ENCODE data around the gene KLK3. TPM values are rescaled to one million over a fixed set of nuclear protein-coding genes. Genes with fewer than 3 reads are reported as not detected.

The KLK3 gene
- total RNA-seq, 1 experiment from 2014 or later: not detected

- Mint-ChIP-seq H3K27me3 (ENCODE audit: insufficient read depth, unreplicated experiment) (peaks cover 25% of the 10 kb centered on the region), H3K9me3 (ENCODE audit: unreplicated experiment) (no peaks in the 10 kb centered on the region), H3K27ac (ENCODE audit: low read depth, unreplicated experiment) (no peak overlapping the region), H3K36me3 (ENCODE audit: insufficient read depth, unreplicated experiment) (peaks cover 4% of the 10 kb centered on the region), H3K4me1 (ENCODE audit: insufficient read depth, unreplicated experiment) (no peaks in the 10 kb centered on the region), H3K4me3 (ENCODE audit: unreplicated experiment) (no peak overlapping the region)
- DNase-seq (ENCODE audit: unreplicated experiment): no peak
- BruUV-seq (replicated peaks): no TSS peak
- ChIA-PET CTCF (interaction anchor here (0.6 kb wide), 1 partner anchor 17 kb away, joined by 3 read pairs; no protein-coding TSS in a partner anchor), POLR2A (no interaction called here)
- intact Hi-C loops (cut with micrococcal nuclease): no loop called here
- TF ChIP-seq CTCF (IDR thresholded peaks at IDR 0.05; ENCODE audit: unreplicated experiment): no peak
Measured at GRCh38 chr19:50875795-50876422, 21.2 kb downstream of the KLK3 start.

- Mint-ChIP-seq H3K27ac (ENCODE audit: low read depth, unreplicated experiment) (no peak overlapping the region), H3K4me3 (ENCODE audit: unreplicated experiment) (no peak overlapping the region), H3K4me1 (ENCODE audit: insufficient read depth, unreplicated experiment) (no peaks in the 10 kb centered on the region), H3K36me3 (ENCODE audit: insufficient read depth, unreplicated experiment) (peaks cover 4% of the 10 kb centered on the region), H3K9me3 (ENCODE audit: unreplicated experiment) (peaks cover 3% of the 10 kb centered on the region), H3K27me3 (ENCODE audit: insufficient read depth, unreplicated experiment) (peaks cover 25% of the 10 kb centered on the region)
- no peak for DNase-seq (ENCODE audit: unreplicated experiment)
- ChIA-PET CTCF (interaction anchor here (0.6 kb wide), 1 partner anchor 17 kb away, joined by 3 read pairs; no protein-coding TSS in a partner anchor), POLR2A (no interaction called here)
- no peak for TF ChIP-seq CTCF (IDR thresholded peaks at IDR 0.05; ENCODE audit: unreplicated experiment)
- no TSS peak for BruUV-seq (replicated peaks)
- intact Hi-C loops (cut with micrococcal nuclease): no loop called here
Measured at GRCh38 chr19:50876456-50876855, 21.7 kb downstream of the KLK3 start.

GRCh38 chr19:50877338-50877737 lies 22.6 kb downstream of the KLK3 start:
- H3K27me3 Mint-ChIP-seq (ENCODE audit: insufficient read depth, unreplicated experiment): peaks cover 29% of the 10 kb centered on the region

GRCh38 chr19:50878851-50879250 lies 24.1 kb downstream of the KLK3 start:
- Mint-ChIP-seq H3K4me1 (ENCODE audit: insufficient read depth, unreplicated experiment) (no peaks in the 10 kb centered on the region), H3K27me3 (ENCODE audit: insufficient read depth, unreplicated experiment) (peaks cover 38% of the 10 kb centered on the region)
- no peak for DNase-seq (ENCODE audit: unreplicated experiment)

More at GRCh38 chr19:50877338-50877737, 22.6 kb downstream of the KLK3 start:
- TF ChIP-seq CTCF (IDR thresholded peaks at IDR 0.05; ENCODE audit: unreplicated experiment): no peak
- intact Hi-C loops (cut with micrococcal nuclease): no loop called here
- Mint-ChIP-seq H3K36me3 (ENCODE audit: insufficient read depth, unreplicated experiment) (peaks cover 4% of the 10 kb centered on the region), H3K27ac (ENCODE audit: low read depth, unreplicated experiment) (no peak overlapping the region), H3K9me3 (ENCODE audit: unreplicated experiment) (peaks cover 9% of the 10 kb centered on the region), H3K4me3 (ENCODE audit: unreplicated experiment) (no peak overlapping the region), H3K4me1 (ENCODE audit: insufficient read depth, unreplicated experiment) (no peaks in the 10 kb centered on the region)
- ChIA-PET CTCF (no interaction called here), POLR2A (no interaction called here)
- no peak for DNase-seq (ENCODE audit: unreplicated experiment)
- BruUV-seq (replicated peaks): no TSS peak

More at GRCh38 chr19:50878851-50879250, 24.1 kb downstream of the KLK3 start:
- ChIA-PET CTCF (no interaction called here), POLR2A (no interaction called here)
- H3K9me3 Mint-ChIP-seq (ENCODE audit: unreplicated experiment): peaks cover 9% of the 10 kb centered on the region
- no peak overlapping the region for H3K4me3 Mint-ChIP-seq (ENCODE audit: unreplicated experiment)
- intact Hi-C loops (cut with micrococcal nuclease): no loop called here
- no TSS peak for BruUV-seq (replicated peaks)
- no peak overlapping the region for H3K27ac Mint-ChIP-seq (ENCODE audit: low read depth, unreplicated experiment)
- TF ChIP-seq CTCF (IDR thresholded peaks at IDR 0.05; ENCODE audit: unreplicated experiment): no peak
- H3K36me3 Mint-ChIP-seq (ENCODE audit: insufficient read depth, unreplicated experiment): peaks cover 4% of the 10 kb centered on the region
